ENCODE data around the gene CDH4.

DNA sequence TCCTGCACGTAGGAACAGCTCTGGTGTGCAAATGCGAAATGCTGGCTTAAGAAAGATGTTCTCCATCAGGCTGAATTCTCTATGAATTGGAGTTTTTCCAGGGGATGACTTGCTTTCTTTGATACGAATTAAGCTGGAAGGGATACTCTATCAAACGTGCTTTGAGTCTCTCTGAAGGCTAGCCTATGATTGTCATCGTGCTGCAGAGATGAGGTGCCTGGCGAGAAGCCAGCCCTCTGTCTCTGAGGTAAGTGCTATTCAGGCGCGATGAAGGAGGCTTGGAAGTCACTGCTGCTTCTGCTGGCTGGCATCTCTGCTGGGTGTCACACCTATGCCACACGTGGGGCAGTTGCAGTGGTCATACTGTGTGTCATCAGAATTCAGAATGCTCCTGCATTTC, 589.9 kb downstream of the CDH4 start:
- TF ChIP-seq GABPA (IDR thresholded peaks at IDR 0.05; ENCODE audit: low read depth, low read length) (no peak), GABPA (CRISPR knock-in tag; IDR thresholded peaks at IDR 0.05; ENCODE audit: low read depth) (no peak), FOXA3 (CRISPR knock-in tag; IDR thresholded peaks at IDR 0.05) (no peak), ZNF558 (CRISPR knock-in tag; IDR thresholded peaks at IDR 0.05; ENCODE audit: borderline replicate concordance) (no peak)

Data from HepG2 (cell line).